ENCODE data around the gene AHCYL1.

Gene AHCYL1

DNA sequence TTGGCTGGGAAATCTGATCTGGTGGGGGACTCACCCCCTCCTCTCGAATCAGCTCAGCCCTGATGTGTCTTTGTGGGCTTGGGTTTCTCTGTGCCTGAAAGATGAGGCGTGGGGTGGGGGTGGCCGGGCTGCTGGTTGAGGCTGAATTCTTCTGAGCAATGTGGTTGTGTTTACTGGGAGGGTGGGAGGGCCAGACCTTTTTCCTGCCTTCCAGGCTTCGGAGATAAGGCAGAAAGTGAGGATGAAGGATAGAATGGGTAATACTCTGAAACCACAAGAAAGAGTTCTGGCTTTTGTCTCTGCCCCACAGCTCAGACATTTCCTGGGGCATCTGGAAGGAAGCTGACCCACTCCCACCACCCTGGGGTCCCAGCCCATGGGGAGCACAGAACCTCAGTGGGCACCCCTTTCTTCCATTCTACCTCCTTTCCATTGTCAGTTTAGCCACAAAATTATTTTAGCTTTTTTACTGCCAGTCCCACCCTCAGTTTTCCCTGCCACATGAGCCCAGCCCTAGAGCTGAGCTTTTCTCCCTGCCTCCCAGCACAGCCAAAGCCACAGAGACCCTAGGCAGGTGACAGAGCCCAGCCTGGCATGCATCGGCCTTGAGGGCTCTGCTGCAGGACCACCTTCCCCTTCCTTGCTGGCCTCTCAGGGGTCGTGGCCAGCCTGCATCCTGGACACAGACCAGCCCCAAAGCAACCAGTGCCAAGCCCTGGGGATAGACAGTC is 74.7 kb downstream of the AHCYL1 start:
- DNase-seq (ENCODE audit: low read depth in 4 of 4, low spot score in 1 of 4) = no peak

DNA sequence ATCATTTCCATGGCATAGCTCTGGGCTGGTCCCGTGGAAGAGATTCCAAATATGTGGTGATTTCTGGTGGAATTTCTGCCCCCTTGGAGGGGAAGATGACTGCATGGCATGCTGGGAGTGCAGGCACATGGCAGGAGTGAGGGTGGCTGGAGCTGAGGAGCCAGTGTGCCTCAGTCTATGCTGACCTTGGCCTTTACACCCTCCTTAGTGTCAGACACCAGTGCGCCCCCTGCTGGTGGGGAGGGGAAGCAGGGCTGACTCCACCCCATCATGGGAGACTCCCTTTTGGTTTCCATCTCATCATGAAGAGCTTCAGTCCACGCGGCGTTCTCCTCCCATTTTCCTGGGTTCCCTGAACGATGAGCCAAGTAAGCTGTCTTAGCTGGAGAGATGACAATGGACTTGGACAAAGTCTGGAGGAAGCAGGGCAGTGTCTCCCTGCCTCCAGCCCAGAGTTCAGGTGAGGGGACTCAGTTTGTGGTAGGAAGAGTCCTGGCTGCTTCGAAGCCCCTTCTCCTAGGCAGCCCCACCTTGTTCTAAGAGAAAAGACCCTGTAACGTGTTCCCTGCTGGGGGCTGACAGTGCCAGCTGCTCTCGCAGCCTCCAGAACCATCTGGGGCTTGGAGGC is 75.6 kb downstream of the AHCYL1 start:
- peak; percentile 62 to 67 (median 64) for DNase-seq (ENCODE audit: low read depth in 4 of 4, low spot score in 1 of 4)

DNA sequence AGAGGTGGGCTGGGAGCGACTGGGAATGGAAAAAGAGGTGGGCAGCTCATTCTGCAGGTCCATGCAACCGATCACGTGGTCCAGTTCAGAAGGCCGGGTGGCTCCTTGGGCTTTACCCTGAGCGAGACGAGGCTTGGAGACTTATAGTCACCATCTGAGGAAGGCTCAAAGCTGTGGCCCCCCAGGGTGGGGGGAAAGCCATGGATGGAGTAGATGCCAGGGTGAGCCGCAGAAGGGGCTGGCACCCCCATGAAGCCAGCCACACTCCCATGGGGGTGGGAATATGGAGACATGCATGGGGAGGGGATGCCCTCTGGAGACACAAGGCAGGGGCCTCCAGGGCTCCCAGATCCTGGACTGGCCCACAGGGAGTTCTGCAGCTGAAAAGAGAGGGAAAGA is 76.1 kb downstream of the AHCYL1 start:
- no peak for DNase-seq (ENCODE audit: low read depth in 4 of 4, low spot score in 1 of 4)

DNA sequence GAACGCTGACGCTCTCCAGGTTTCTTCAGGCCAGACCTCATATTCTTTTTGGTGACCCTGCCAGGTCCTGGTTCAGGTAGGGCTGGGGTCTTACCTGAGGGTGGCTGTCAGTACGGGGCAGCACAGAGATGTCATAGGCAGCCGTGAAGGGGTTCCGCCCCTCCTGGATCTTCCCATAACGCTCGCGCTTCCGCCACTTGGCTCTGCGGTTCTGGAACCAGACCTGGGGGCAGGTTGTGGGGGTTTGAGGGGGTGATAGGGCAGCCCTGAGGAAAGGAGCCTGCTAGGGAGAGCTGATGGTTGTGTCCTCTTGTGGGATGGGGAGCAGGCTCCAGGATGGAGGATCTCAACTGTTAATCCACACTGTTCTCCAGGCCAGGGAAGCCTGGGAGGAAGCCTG is 76.8 kb downstream of the AHCYL1 start:
- no peak for DNase-seq (ENCODE audit: low read depth in 4 of 4, low spot score in 1 of 4)

DNA sequence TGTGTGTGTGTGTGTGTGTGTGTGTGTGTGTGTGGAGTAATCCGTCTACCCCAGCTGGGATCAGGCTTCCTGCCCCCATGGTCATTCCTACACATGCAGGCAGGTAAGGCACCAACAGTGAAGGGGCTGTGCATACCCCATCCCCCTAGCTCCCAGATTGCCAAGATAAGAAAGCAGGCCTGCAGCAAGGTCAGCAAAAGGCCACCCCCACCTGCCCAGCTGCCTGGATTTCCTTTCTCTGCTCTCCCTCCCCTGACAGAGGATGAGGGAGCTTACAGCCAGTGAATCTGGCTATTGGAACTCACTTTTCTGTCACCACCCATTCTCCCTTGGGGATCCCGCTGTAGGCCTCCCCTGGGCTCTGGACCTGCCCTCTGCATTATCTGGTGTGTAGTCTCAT is 78.0 kb downstream of the AHCYL1 start:
- DNase-seq (ENCODE audit: low read depth in 4 of 4, low spot score in 1 of 4) = no peak

DNA sequence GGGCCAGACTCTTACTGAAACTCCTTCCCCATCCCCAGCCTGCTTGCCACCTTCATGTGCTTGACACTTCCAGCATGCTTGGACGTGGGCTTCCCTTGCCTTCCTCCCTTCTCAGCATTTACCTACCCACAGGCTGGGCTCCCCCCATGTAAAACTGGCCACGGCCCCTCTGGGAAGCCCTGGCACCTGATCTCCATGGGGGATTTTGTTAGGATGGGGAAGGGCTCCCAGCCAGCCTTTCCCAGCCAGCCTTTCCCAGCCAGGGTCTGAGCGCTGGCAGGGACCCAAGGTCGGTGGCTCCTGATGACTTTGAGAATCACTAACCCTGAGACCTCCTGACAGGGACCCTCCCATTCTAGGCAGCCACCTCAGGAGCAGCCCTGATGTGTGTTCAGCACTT is 79.2 kb downstream of the AHCYL1 start:
- DNase-seq (ENCODE audit: low read depth in 4 of 4, low spot score in 1 of 4) = no peak

DNA sequence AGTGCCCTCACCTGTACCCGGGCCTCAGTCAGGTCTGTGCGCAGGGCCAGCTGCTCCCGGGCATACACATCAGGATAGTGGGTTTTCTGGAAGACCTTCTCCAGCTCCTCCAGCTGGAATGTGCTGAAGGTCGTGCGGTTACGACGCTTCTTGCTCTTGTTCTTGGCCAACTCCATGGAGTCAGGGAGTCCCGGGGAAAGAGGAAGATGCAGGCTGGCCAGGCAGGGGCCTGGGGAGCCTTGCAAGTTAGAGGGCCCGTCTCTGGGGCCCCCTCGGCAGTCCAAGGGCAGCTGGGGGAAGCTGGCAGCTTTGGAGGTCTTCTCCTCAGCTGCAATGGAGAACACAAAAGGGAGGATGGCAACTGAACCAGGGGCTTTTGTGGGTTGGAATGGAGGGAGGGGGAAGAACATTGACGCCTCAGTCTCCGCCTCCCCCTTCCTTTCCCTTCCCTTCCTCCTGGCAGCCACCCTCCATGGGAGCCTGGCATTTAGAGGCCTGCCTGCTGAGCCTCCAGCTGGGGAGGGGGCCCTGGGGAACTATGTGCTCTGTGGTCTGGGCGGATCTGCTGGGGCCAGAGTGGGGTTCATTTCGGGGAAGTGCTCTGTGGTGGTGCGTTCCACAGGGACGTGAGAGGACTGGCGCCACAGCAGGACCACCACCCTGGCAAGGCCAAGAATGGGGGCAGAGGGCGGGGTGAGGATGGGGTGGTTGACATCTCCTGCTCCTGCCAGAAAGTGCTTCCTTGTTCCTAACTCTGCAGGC is 80.2 kb downstream of the AHCYL1 start:
- no peak for DNase-seq (ENCODE audit: low read depth in 4 of 4, low spot score in 1 of 4)

DNA sequence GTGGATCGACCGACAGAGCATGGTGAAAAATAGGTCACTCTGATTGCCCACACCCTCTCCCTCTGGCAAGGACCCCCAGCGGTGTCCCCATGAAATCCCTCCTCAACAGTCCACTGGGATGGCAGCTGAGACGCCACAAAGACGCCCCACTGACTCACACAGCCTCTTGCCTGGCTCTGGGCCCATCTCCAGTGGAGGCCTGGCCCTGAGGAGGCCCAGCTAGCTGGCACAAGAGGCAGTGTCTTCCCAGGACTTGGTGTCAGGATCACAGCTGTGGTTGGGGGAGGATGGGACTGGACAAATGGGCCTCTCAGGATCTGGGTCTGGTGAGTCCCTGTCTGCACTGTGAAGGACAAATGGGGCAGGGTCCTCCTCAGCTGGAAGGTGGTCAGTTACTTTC is 81.3 kb downstream of the AHCYL1 start:
- no peak for DNase-seq (ENCODE audit: low read depth in 4 of 4, low spot score in 1 of 4)

DNA sequence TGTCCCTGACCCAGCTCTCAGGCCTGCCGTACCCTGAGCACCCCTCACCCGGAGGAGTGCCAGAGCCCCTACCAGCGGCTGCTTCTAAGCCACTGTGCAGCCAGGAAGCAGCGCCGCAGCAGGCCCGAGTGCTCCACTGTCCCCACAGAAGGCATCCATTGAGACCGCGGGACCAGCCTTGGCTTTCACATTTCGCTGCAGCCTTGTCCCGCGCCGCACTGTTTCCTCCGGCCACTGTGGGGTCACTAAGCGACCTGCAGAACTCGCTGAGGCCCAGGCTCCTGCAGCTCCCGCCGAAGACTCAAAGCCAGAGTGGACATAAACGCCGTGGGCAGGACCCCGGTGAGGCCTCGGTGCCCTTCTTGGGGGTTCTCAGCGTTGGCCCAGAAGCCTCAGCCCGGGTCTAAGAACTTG is 82.9 kb downstream of the AHCYL1 start:
- DNase-seq (ENCODE audit: low read depth in 4 of 4, low spot score in 1 of 4) = no peak

DNA sequence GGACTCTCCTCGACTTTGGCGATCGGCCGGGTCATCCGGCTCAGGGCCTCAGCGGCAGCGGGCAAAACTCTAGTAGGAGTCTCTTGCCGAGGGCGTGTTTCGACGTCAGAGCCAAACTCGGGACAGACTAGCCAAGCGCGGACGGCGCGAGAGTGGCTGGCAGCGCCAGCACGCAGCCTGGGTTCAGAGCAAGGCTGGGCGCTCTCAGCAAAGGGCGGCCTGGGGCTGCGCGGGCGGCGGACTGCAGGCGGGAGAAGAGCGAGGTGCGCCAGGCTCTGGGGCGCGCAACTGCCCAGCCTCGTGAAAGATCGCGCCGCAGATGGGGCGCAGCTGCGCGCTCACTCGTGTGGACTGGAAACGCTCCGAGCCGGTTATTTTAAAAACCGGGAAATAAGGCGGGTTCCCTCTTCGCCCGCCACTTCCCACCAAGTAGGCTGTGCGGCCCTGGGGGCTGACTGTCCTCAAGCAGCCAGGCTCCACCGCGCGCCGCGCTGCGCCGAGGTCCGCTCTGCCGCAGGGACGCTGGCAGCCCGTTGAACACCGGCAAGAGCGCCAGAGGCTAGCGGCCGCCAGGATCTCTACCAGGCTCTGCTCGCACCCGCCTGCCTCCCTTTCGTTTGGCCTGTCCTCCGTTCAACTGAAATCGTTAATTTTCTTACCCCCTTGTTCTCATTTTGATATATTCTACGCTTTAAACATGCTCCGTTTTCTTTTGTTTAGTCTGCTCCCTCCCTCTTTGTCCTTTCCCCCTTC is 83.5 kb downstream of the AHCYL1 start:
- DNase-seq (ENCODE audit: low read depth in 4 of 4, low spot score in 1 of 4) = no peak

DNA sequence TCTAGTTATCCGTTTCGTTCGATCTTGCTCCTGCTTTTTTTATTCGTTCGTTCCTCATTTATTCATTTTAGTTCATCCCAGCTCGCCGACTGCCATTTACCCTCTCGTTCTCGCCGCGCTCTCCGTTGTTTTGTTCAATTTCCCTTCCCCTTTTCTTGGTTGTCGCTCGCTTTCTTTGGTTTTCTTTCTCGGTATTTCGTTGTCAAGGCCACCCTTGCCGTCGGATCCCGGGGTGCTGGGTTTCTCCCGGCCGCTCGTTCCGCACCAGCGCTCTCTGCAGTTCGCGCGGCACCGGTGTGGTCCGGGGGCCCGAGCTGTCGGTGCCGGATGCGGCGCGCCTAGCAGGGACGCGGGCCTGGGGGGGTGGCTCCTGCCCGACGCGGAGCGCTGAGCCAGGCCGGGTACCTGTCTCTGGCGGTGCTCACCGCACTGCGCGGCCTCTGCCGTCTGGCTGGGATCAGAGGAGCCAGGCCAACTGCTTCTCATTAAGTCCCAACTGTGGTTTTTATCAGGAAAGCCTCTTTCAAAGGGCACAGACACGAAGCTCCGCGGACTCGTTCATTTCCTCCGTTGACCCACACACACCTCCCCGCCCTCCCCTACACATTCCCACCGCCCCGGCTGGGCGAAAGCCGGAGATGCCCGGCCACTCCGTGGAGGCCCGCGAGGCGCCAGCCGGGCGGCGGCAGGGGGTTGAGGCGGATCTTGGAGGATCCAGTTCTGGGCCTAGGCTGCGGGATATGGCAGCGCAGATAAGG is 84.3 kb downstream of the AHCYL1 start:
- DNase-seq (ENCODE audit: low read depth in 4 of 4, low spot score in 1 of 4) = no peak

DNA sequence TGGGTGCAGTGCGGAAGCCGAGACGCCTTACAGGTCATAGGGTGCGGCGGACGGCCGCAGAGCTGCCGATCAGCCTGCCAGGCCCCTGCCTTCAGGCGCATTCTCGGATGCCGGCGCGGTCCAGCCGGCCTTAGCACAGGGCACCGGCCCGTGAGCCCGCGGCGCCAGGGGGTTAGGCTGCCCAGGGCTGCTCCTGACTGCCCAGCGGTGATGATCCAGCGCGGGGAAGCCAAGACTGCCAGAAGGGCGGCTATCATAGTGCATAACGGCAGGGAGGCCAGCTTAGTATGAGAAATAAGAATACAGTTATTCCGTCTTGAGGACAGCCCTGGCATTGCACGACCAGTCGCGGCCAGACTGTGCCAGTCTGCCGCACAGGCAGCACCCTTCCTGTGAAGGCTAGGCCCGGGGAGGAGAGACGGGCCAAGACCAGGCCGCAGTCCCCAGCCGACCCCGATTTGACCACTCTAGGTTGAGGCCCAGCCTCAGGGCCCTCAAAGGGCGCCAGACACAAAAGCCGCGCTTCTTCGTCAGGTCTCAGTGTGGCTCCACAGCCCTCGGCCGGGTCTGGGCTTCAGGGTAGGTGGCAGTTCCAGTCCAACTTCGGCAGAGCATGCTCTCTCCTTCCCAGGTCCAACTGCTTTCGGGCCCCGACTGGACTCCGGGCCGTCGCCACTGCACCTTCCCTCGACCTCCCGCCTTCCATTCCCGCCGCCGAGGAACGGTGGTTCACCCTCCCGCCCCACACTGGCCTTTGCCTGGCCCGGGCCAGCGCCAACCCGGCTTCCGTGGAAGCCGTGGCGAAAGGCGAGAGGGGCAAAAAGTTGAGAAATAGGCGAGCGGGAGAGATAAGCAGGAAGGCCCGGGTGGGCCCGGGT is 85.1 kb downstream of the AHCYL1 start:
- no peak for DNase-seq (ENCODE audit: low read depth in 4 of 4, low spot score in 1 of 4)

DNA sequence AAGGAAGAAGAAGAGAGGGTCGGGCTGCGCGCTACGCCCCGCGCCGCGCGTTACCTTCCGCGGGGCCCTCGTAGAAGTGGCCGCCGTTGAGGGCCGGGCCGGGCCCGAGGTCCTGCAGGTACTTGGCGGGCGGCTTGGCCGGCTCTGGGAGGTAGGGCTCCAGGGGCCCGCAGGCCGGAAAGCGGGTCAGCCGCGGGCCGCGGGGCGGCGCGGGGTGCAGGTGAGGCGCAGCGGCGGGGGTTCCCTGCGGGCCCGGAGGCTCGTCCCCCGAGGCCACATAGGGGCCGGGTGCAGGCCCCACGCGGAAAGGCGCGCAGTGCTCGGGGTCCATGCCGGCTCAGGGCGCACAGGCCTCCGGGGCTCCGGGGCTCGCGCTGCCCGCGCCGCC is 85.7 kb downstream of the AHCYL1 start:
- no peak for DNase-seq (ENCODE audit: low read depth in 4 of 4, low spot score in 1 of 4)

DNA sequence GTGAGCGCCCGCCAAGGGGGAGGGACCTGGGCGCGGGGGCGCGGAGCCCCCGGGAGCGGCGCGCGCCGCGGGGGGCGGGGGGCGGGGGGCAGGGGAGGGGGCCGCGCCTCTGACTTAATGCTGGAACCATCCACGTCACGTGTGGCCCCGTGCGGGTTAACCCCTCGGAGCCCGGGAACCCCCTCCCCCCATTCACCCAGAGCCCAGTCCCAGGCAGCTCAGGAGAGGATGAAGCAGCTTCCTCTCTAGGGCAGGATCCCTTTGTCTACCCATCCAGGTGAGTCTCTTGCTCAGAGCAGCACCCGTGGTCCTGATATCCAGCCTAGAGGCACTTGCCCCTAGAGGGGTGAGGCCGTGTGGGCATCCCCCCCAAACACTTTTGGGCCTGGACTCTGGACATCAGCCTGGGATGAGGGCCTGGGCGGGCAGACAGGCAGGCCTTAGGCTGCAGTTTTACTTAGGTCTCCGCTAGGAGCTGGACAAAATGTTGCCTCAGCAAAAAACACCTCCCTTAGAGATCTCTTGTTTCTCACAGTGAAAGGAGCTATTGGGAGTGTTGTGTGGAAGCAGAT is 86.2 kb downstream of the AHCYL1 start, which contains the start of gene ALX3:
ALX3 (minus strand) TSS at position 2 of the 572 bp plus-strand sequence. CDS start 60 bp downstream, outside the sequence.
- no peak for DNase-seq (ENCODE audit: low read depth in 4 of 4, low spot score in 1 of 4)
